Neural crest cell (in vitro differentiated cells): ENCODE results near the gene SDCCAG8. TPM values are rescaled to one million over a fixed set of nuclear protein-coding genes. Genes with fewer than 3 reads are reported as not detected.

ENCODE experiments used
- DNase-seq: peaks from one replicate; pipeline ENCODE4 v3.0.0; 2021; ENCODE audit warnings: low read depth, mixed read lengths, low spot score
- H3K27ac Mint-ChIP-seq: one replicate; pipeline ENCODE4 v1.8.0; 2021; ENCODE audit warnings: mild to moderate bottlenecking, mixed read lengths; ENCODE audit not compliant: unreplicated experiment
- H3K27me3 Mint-ChIP-seq: 2 replicates; pipeline ENCODE4 v1.8.0; 2021; ENCODE audit warnings: low read depth, mild to moderate bottlenecking, mixed read lengths
- H3K36me3 Mint-ChIP-seq: 2 replicates; pipeline ENCODE4 v1.8.0; 2021; ENCODE audit warnings: low read depth, mild to moderate bottlenecking, mixed read lengths
- H3K4me1 Mint-ChIP-seq: 2 replicates; pipeline ENCODE4 v1.8.0; 2021; ENCODE audit warnings: mixed read lengths
- H3K4me3 Mint-ChIP-seq: one replicate; pipeline ENCODE4 v1.8.0; 2021; ENCODE audit warnings: mild to moderate bottlenecking, mixed read lengths
- H3K9me3 Mint-ChIP-seq: 2 replicates; pipeline ENCODE4 v1.8.0; 2021; ENCODE audit warnings: mixed read lengths
- total RNA-seq: library from RNA; stranded (reverse); gene quantifications from 2 replicates; pipeline ENCODE4 v1.2.1, GENCODE V29; 2021
- TF ChIP-seq, protein P1 (sequence below): fragments of 200-600 bp; sonication (generic); conservative IDR thresholded peaks from 2 replicates; pipeline ENCODE4 v1.5.0; 2021; ENCODE audit warnings: antibody characterized with exemption, mild to moderate bottlenecking

Gene SDCCAG8
- total RNA-seq, 1 donor from 2014 or later, result 19.9 TPM

- no peak for DNase-seq
- peaks cover 26% of the 10 kb centered on the region for H3K4me1 Mint-ChIP-seq
- peaks cover 9% of the 10 kb centered on the region for H3K36me3 Mint-ChIP-seq
- peaks cover 2% of the 10 kb centered on the region for H3K9me3 Mint-ChIP-seq
- H3K4me3 Mint-ChIP-seq, result no peak overlapping the region
- no peaks in the 10 kb centered on the region for H3K27me3 Mint-ChIP-seq
- H3K27ac Mint-ChIP-seq, result no peak overlapping the region
- TF ChIP-seq, protein P1, sequence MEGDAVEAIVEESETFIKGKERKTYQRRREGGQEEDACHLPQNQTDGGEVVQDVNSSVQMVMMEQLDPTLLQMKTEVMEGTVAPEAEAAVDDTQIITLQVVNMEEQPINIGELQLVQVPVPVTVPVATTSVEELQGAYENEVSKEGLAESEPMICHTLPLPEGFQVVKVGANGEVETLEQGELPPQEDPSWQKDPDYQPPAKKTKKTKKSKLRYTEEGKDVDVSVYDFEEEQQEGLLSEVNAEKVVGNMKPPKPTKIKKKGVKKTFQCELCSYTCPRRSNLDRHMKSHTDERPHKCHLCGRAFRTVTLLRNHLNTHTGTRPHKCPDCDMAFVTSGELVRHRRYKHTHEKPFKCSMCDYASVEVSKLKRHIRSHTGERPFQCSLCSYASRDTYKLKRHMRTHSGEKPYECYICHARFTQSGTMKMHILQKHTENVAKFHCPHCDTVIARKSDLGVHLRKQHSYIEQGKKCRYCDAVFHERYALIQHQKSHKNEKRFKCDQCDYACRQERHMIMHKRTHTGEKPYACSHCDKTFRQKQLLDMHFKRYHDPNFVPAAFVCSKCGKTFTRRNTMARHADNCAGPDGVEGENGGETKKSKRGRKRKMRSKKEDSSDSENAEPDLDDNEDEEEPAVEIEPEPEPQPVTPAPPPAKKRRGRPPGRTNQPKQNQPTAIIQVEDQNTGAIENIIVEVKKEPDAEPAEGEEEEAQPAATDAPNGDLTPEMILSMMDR, result no peak
Observed at GRCh38 chr1:243510928-243511327, 255.1 kb downstream of the SDCCAG8 start.

DNA sequence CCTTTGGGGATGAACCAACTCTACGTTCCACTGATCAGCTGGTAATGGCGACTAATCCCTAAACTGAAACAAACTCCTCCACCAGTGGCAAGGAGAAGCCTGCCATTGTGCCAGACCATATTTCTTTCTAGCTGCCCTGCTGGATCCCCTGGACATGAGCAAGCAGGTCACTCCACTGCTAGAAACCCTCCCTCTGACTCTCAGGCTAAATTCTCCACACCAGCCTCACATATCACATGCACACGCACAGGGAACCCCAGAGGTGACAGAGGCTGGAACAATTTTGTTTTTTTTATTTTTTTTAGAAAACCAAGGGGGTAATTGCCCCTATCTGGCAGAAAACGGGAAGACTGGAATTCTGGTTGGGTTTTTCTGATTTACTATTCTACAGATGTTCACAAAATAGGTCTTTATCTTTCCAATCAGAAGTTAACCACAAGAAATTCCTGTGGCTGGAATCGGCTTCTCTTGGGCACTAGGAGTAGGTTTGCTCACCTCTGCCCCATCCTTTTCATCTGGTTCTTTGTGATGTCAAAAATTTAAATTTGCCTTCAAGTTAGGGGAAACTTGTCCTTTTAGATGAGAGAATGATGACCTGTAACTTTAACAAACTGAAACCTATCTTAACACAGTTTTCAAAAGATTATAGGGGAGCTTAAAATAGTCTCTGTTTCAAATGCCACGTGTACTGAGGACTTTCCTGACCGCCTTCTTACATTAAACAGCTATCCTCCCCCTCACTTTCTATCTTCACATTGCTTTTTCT, 258.1 kb downstream of the SDCCAG8 start:
- Mint-ChIP-seq H3K9me3 (peaks cover 6% of the 10 kb centered on the region), H3K27me3 (no peaks in the 10 kb centered on the region), H3K27ac (no peak overlapping the region), H3K36me3 (peaks cover 17% of the 10 kb centered on the region), H3K4me3 (no peak overlapping the region), H3K4me1 (no peaks in the 10 kb centered on the region)
- DNase-seq, result no peak
- TF ChIP-seq, protein P1, result no peak

GRCh38 chr1:243514927-243515326, 259.1 kb downstream of the SDCCAG8 start:
- DNase-seq, result no peak
- Mint-ChIP-seq H3K27me3 (no peaks in the 10 kb centered on the region), H3K4me1 (no peaks in the 10 kb centered on the region), H3K36me3 (peaks cover 18% of the 10 kb centered on the region), H3K9me3 (peaks cover 6% of the 10 kb centered on the region), H3K27ac (no peak overlapping the region), H3K4me3 (no peak overlapping the region)
- TF ChIP-seq, protein P1, result no peak

DNA sequence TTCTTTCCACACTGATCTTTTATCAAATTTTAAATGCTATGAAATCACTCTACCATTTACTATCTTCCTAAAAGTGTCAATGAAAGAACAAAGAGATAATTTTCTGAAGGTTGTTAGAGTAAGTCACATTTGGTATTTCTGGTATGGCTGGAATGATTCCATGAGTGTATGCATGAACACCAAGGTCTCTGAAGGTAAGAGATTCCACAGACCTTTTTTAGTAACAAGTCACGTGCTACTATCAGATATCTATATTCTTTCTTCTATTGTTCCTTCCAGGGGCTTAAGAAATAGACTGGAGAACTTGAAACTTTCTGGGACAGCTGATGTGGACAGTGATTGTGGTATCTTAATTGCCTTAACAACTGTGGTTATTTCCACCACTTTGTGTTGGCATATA, 265.0 kb downstream of the SDCCAG8 start:
- DNase-seq, result no peak
- TF ChIP-seq, protein P1, result no peak
- no peak overlapping the region for H3K27ac Mint-ChIP-seq
- peaks cover 7% of the 10 kb centered on the region for H3K9me3 Mint-ChIP-seq
- H3K4me1 Mint-ChIP-seq, result peaks cover 17% of the 10 kb centered on the region
- no peaks in the 10 kb centered on the region for H3K27me3 Mint-ChIP-seq
- H3K4me3 Mint-ChIP-seq, result no peak overlapping the region
- H3K36me3 Mint-ChIP-seq, result peaks cover 14% of the 10 kb centered on the region

GRCh38 chr1:243523766-243524165, 267.9 kb downstream of the SDCCAG8 start:
- TF ChIP-seq, protein P1, result no peak
- H3K36me3 Mint-ChIP-seq, result peaks cover 9% of the 10 kb centered on the region
- no peak overlapping the region for H3K27ac Mint-ChIP-seq
- H3K27me3 Mint-ChIP-seq, result no peaks in the 10 kb centered on the region
- H3K4me1 Mint-ChIP-seq, result peaks cover 17% of the 10 kb centered on the region
- no peak overlapping the region for H3K4me3 Mint-ChIP-seq
- peaks cover 6% of the 10 kb centered on the region for H3K9me3 Mint-ChIP-seq
- no peak for DNase-seq
